CD14-positive monocyte (primary cell): ENCODE results near the gene IST1. TPM values are rescaled to one million over a fixed set of nuclear protein-coding genes. Genes with fewer than 3 reads are reported as not detected.

Experiments used
- DNase-seq, 3 donors: peaks; one replicate each; pipeline ENCODE4 v3.0.0-alpha.2; 2011 to 2022
- H2AFZ ChIP-seq: 2 replicates; pipeline ENCODE4 v1.6.0; 2012; ENCODE audit warnings: mild to moderate bottlenecking, low read depth, low read length, inconsistent platforms; ENCODE audit not compliant: insufficient read depth, poor library complexity, severe bottlenecking
- H3K27ac ChIP-seq, 2 donors: 1 replicate in 1 of 2; 2 replicates in 1 of 2; pipeline ENCODE4 v1.5.1; 2012 to 2013; ENCODE audit warnings: low read length in 2 of 2, control low read depth in 1 of 2, inconsistent platforms in 1 of 2, low read depth in 1 of 2, mild to moderate bottlenecking in 1 of 2
- H3K27me3 ChIP-seq, 2 donors: one replicate each; pipeline versions ENCODE4 v1.6.0 to v1.6.1; 2011 to 2013; ENCODE audit warnings: low read length in 2 of 2; ENCODE audit not compliant: control insufficient read depth in 2 of 2, insufficient read depth in 2 of 2
- H3K36me3 ChIP-seq, 2 donors: replicated peaks in 1 of 2; 1 replicate in 1 of 2; 2 replicates in 1 of 2; pipeline versions ENCODE4 v1.5.1 to v1.6.1; 2012 to 2013; ENCODE audit warnings: low read length in 2 of 2, control low read depth in 1 of 2, inconsistent platforms in 1 of 2, mild to moderate bottlenecking in 1 of 2; ENCODE audit not compliant: insufficient read depth in 2 of 2, control insufficient read depth in 1 of 2
- H3K4me1 ChIP-seq, 2 donors: 1 replicate in 1 of 2; 2 replicates in 1 of 2; pipeline versions ENCODE4 v1.5.1 to v1.6.1; 2012 to 2013; ENCODE audit warnings: low read length in 2 of 2, control low read depth in 1 of 2, inconsistent platforms in 1 of 2, mild to moderate bottlenecking in 1 of 2, moderate library complexity in 1 of 2; ENCODE audit not compliant: insufficient read depth in 2 of 2, control insufficient read depth in 1 of 2
- H3K4me2 ChIP-seq: replicated peaks from 2 replicates; pipeline ENCODE3; 2012; ENCODE audit warnings: low read length, moderate library complexity, mild to moderate bottlenecking; ENCODE audit not compliant: poor library complexity, severe bottlenecking; ENCODE audit errors: extremely low read depth
- H3K4me3 ChIP-seq, 3 experiments: fragments of 200-600 bp in 1 of 3; sonication (generic) in 1 of 3; replicated peaks in 1 of 3; 1 replicate in 2 of 3; 2 replicates in 1 of 3; pipeline ENCODE4 v1.5.1; 2011 to 2013; ENCODE audit warnings: low read length in 3 of 3, mild to moderate bottlenecking in 3 of 3, control low read depth in 2 of 3, low read depth in 2 of 3, inconsistent platforms in 1 of 3, moderate library complexity in 1 of 3
- H3K79me2 ChIP-seq: 2 replicates; pipeline ENCODE4 v1.6.0; 2012; ENCODE audit warnings: mild to moderate bottlenecking, control low read depth, inconsistent platforms, low read length, moderate library complexity; ENCODE audit not compliant: insufficient read depth
- H3K9ac ChIP-seq: 2 replicates; pipeline ENCODE4 v1.6.0; 2017; ENCODE audit warnings: low read length, mild to moderate bottlenecking; ENCODE audit not compliant: insufficient read depth, poor library complexity, severe bottlenecking
- H3K9me3 ChIP-seq, 2 donors: replicated peaks in 1 of 2; 1 replicate in 1 of 2; 2 replicates in 1 of 2; pipeline versions ENCODE4 v1.5.1 to v1.6.1; 2012 to 2013; ENCODE audit warnings: low read length in 2 of 2, control low read depth in 1 of 2; ENCODE audit not compliant: control insufficient read depth in 1 of 2, insufficient read depth in 1 of 2
- H4K20me1 ChIP-seq: 2 replicates; pipeline ENCODE4 v1.6.0; 2012; ENCODE audit warnings: mild to moderate bottlenecking, low read length, control low read depth, moderate library complexity; ENCODE audit not compliant: insufficient read depth
- H3K27ac Mint-ChIP-seq, 7 donors: one replicate each; pipeline ENCODE4 v1.8.0; 2020; ENCODE audit warnings: mild to moderate bottlenecking in 7 of 7, mixed read lengths in 7 of 7, moderate library complexity in 6 of 7, inconsistent platforms in 2 of 7
- H3K27me3 Mint-ChIP-seq, 3 donors: one replicate each; pipeline ENCODE4 v1.8.0; 2021 to 2022; ENCODE audit warnings: low read depth in 3 of 3, mild to moderate bottlenecking in 3 of 3, mixed read lengths in 3 of 3, moderate library complexity in 3 of 3, inconsistent platforms in 1 of 3
- H3K36me3 Mint-ChIP-seq, 2 donors: one replicate each; pipeline ENCODE4 v1.8.0; 2020; ENCODE audit warnings: mixed read lengths in 2 of 2, inconsistent platforms in 1 of 2, mild to moderate bottlenecking in 1 of 2
- H3K4me1 Mint-ChIP-seq: one replicate; pipeline ENCODE4 v1.8.0; 2020; ENCODE audit warnings: mild to moderate bottlenecking, mixed read lengths
- H3K4me3 Mint-ChIP-seq, 2 donors: one replicate each; pipeline ENCODE4 v1.8.0; 2020; ENCODE audit warnings: mild to moderate bottlenecking in 2 of 2, mixed read lengths in 2 of 2, moderate library complexity in 1 of 2
- H3K9me3 Mint-ChIP-seq, 7 donors: one replicate each; pipeline ENCODE4 v1.8.0; 2020 to 2022; ENCODE audit warnings: mixed read lengths in 7 of 7, mild to moderate bottlenecking in 6 of 7, moderate library complexity in 6 of 7, inconsistent platforms in 2 of 7
- WGBS: methylation state at CpG from one replicate; pipeline ENCODE4 v1.1.5; 2013; ENCODE audit warnings: missing lambda C conversion rate; ENCODE audit not compliant: insufficient coverage; 5-methylcytosine and 5-hydroxymethylcytosine counted together
- intact Hi-C, 2 donors: fragments of 100-400 bp; cut with micrococcal nuclease; formaldehyde crosslinking; loops; one replicate each; pipeline versions ENCODE4 v1.15.0 to v1.15.1; 2023
- polyA plus RNA-seq, 3 donors: library from polyadenylated mRNA; depleted of rRNA in 1 of 3; unstranded in 2 of 3; stranded (reverse) in 1 of 3; fragments of 300-500 nt in 2 of 3; fragments of >200 nt in 1 of 3; fragmentation: Illumina TruSeq in 2 of 3; gene quantifications; 1 replicate in 2 of 3; 2 replicates in 1 of 3; pipeline ENCODE4 v1.2.3, GENCODE V29; 2012 to 2021
- TF ChIP-seq, protein P1 (sequence below): fragments of 200-600 bp; IDR thresholded peaks from one replicate; pipeline ENCODE4 v1.8.0; 2022; ENCODE audit warnings: antibody characterized with exemption, mild to moderate bottlenecking

The IST1 gene
- polyA plus RNA-seq, 3 donors = 81.3 to 233 (median 102) TPM

- TF ChIP-seq, protein P1, sequence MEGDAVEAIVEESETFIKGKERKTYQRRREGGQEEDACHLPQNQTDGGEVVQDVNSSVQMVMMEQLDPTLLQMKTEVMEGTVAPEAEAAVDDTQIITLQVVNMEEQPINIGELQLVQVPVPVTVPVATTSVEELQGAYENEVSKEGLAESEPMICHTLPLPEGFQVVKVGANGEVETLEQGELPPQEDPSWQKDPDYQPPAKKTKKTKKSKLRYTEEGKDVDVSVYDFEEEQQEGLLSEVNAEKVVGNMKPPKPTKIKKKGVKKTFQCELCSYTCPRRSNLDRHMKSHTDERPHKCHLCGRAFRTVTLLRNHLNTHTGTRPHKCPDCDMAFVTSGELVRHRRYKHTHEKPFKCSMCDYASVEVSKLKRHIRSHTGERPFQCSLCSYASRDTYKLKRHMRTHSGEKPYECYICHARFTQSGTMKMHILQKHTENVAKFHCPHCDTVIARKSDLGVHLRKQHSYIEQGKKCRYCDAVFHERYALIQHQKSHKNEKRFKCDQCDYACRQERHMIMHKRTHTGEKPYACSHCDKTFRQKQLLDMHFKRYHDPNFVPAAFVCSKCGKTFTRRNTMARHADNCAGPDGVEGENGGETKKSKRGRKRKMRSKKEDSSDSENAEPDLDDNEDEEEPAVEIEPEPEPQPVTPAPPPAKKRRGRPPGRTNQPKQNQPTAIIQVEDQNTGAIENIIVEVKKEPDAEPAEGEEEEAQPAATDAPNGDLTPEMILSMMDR = peak; percentile 46
- H3K79me2 ChIP-seq = no peaks in the 10 kb centered on the region
- WGBS = under 1% methylated on average over 46 of the region's 85 CpGs
- peak within 1 kb of the TSS; percentile 84 for H3K9ac ChIP-seq
- H3K4me1 Mint-ChIP-seq = peaks cover 47% of the 10 kb centered on the region
- peak; percentile 66 to 75 (median 68) for DNase-seq
- H4K20me1 ChIP-seq = no peaks in the 10 kb centered on the region
- peaks cover 8 to 9% of the 10 kb centered on the region in 2 donors for H3K36me3 Mint-ChIP-seq
- H2AFZ ChIP-seq = peak within 1 kb of the TSS; percentile 99
- no peaks in the 10 kb centered on the region for H3K27me3 ChIP-seq
- H3K27me3 Mint-ChIP-seq = peaks cover 2 to 11% (median 7%) of the 10 kb centered on the region in 3 donors
- no peaks in the 10 kb centered on the region for H3K9me3 Mint-ChIP-seq
- H3K36me3 ChIP-seq = no peaks in the 10 kb centered on the region
- peak within 1 kb of the TSS; percentile 90 for H3K4me2 ChIP-seq
- peak within 1 kb of the TSS; percentile 81 to 95 (median 90) for H3K27ac Mint-ChIP-seq
- peak within 1 kb of the TSS; percentile 51 to 75 for H3K27ac ChIP-seq
- H3K9me3 ChIP-seq = no peaks in the 10 kb centered on the region
- H3K4me3 Mint-ChIP-seq = peak within 1 kb of the TSS; percentile 97 to 98
- H3K4me3 ChIP-seq = peak within 1 kb of the TSS; percentile 63 to 85 (median 74)
- intact Hi-C loops = loop anchor here in 1 of 2 donors (5.0 kb wide), 1 partner anchor 37 kb away; the partner anchor contains the start of gene ATXN1L
- peaks cover 42 to 45% of the 10 kb centered on the region in 2 donors for H3K4me1 ChIP-seq
Measured at GRCh38 chr16:71883849-71884638, 11.3 kb upstream of the IST1 start, which contains the start of gene ZNF821. ZNF821 (minus strand) TSS chr16:71884182; CDS start chr16:71879946, 4,236 bp downstream.

GRCh38 chr16:71885261-71885650 lies 10.1 kb upstream of the IST1 start:
- Histone ChIP-seq H3K4me3 (peak overlapping the region in 1 of 3 experiments; percentile 85), H3K27me3 (no peaks in the 10 kb centered on the region), H3K4me1 (peaks cover 39 to 41% of the 10 kb centered on the region in 2 donors), H3K27ac (no peak overlapping the region), H3K4me2 (peak overlapping the region; percentile 90), H3K36me3 (no peaks in the 10 kb centered on the region), H2AFZ (peak overlapping the region; percentile 41), H3K79me2 (no peaks in the 10 kb centered on the region), H4K20me1 (no peaks in the 10 kb centered on the region), H3K9ac (no peak overlapping the region), H3K9me3 (no peaks in the 10 kb centered on the region)
- Mint-ChIP-seq H3K4me3 (peak overlapping the region; percentile 97 to 98), H3K27ac (peak overlapping the region in 6 of 7 donors; percentile 35 to 88 (median 82)), H3K27me3 (peaks cover 2 to 11% (median 9%) of the 10 kb centered on the region in 3 donors), H3K4me1 (peaks cover 43% of the 10 kb centered on the region), H3K9me3 (no peaks in the 10 kb centered on the region), H3K36me3 (no peaks in the 10 kb centered on the region)
- WGBS = 17% methylated on average over 3 of the region's 4 CpGs
- TF ChIP-seq, protein P1 = no peak
- intact Hi-C loops = loop anchor here in 1 of 2 donors (5.0 kb wide), 1 partner anchor 38 kb away; the partner anchor contains the start of gene ATXN1L
- peak; percentile 36 to 61 (median 60) for DNase-seq
